Neural cell (in vitro differentiated cells): Measurements from ENCODE around the gene TMEM44. TPM values are rescaled to one million over a fixed set of nuclear protein-coding genes. Genes with fewer than 3 reads are reported as not detected.

Source experiments
- H2AFZ ChIP-seq: fragments of 200-600, 300-800 bp; sonication (generic), shearing (Covaris generic); 2 replicates; pipeline ENCODE4 v1.6.0; 2014; ENCODE audit warnings: low read depth, mild to moderate bottlenecking, antibody characterized with exemption, low read length, moderate library complexity
- H3F3A ChIP-seq: fragments of 200-600 bp; shearing (Covaris generic); 2 replicates; pipeline ENCODE4 v1.6.1; 2016; ENCODE audit warnings: mild to moderate bottlenecking, moderate library complexity, mixed read lengths, antibody characterized with exemption, low read length; ENCODE audit not compliant: insufficient read depth, poor library complexity, severe bottlenecking
- H3K27ac ChIP-seq: fragments of 200-600, 300-800 bp; sonication (generic), shearing (Covaris generic); 2 replicates; pipeline ENCODE4 v1.5.1; 2014; ENCODE audit warnings: mild to moderate bottlenecking, low read length, moderate library complexity
- H3K27me3 ChIP-seq: fragments of 300-800, 200-600 bp; sonication (generic), shearing (Covaris generic); 2 replicates; pipeline ENCODE4 v1.6.0; 2014; ENCODE audit warnings: mild to moderate bottlenecking, low read depth, low read length, moderate library complexity; ENCODE audit not compliant: insufficient read depth
- H3K36me3 ChIP-seq: fragments of 300-800, 200-600 bp; sonication (generic), shearing (Covaris generic); 2 replicates; pipeline ENCODE4 v1.5.1; 2014; ENCODE audit warnings: mild to moderate bottlenecking, antibody characterized with exemption, low read length, moderate library complexity; ENCODE audit not compliant: insufficient read depth
- H3K4me2 ChIP-seq: fragments of 300-800, 200-600 bp; sonication (generic), shearing (Covaris generic); 2 replicates; pipeline ENCODE4 v1.6.0; 2014; ENCODE audit warnings: mild to moderate bottlenecking, low read length
- H3K4me3 ChIP-seq: fragments of 300-800, 200-600 bp; sonication (generic), shearing (Covaris generic); 2 replicates; pipeline ENCODE4 v1.5.1; 2014; ENCODE audit warnings: mild to moderate bottlenecking, low read length, moderate library complexity
- H3K79me2 ChIP-seq: fragments of 200-600 bp; shearing (Covaris generic); replicated peaks from 2 replicates; pipeline ENCODE4 v1.6.0; 2014; ENCODE audit warnings: mild to moderate bottlenecking, low read length, moderate library complexity; ENCODE audit not compliant: insufficient read depth
- H3K9ac ChIP-seq: fragments of 300-800, 200-600 bp; sonication (generic), shearing (Covaris generic); 2 replicates; pipeline ENCODE4 v1.6.1; 2016; ENCODE audit warnings: mild to moderate bottlenecking, low read length, mixed read lengths
- H3K9me2 ChIP-seq: fragments of 200-600 bp; shearing (Covaris generic); 2 replicates; pipeline ENCODE4 v1.6.1; 2016; ENCODE audit warnings: mild to moderate bottlenecking, low read length, mixed read lengths; ENCODE audit not compliant: insufficient read depth
- H3K9me3 ChIP-seq: fragments of 200-600, 300-800 bp; sonication (generic), shearing (Covaris generic); 2 replicates; pipeline ENCODE4 v1.6.1; 2016; ENCODE audit warnings: mild to moderate bottlenecking, mixed run types, low read length, moderate library complexity, mixed read lengths
- H4K20me1 ChIP-seq: fragments of 200-600 bp; shearing (Covaris generic); 2 replicates; pipeline ENCODE4 v1.6.1; 2016; ENCODE audit warnings: mild to moderate bottlenecking, mixed run types; ENCODE audit not compliant: insufficient read depth
- CTCF ChIP-seq: fragments of 450-650 bp; IDR thresholded peaks from 2 replicates; pipeline ENCODE4 v1.5.1; 2014; ENCODE audit warnings: antibody characterized with exemption, mild to moderate bottlenecking, moderate library complexity; ENCODE audit not compliant: poor library complexity, severe bottlenecking
- EP300 ChIP-seq: fragments of 450-650 bp; conservative IDR thresholded peaks from 2 replicates; pipeline ENCODE4 v1.6.1; 2014; ENCODE audit warnings: antibody characterized with exemption, mild to moderate bottlenecking, moderate library complexity; ENCODE audit not compliant: poor library complexity, severe bottlenecking
- EZH2 ChIP-seq: fragments of 200-600, 300-800 bp; shearing (Covaris generic), sonication (generic); IDR thresholded peaks from 2 replicates; pipeline ENCODE4 v1.6.1; 2014; ENCODE audit warnings: antibody characterized with exemption, low read length, borderline replicate concordance, mild to moderate bottlenecking; ENCODE audit not compliant: insufficient read depth, poor library complexity, severe bottlenecking
- MXI1 ChIP-seq: fragments of 450-650 bp; conservative IDR thresholded peaks from 2 replicates; pipeline ENCODE4 v1.6.1; 2014; ENCODE audit warnings: antibody characterized with exemption, mild to moderate bottlenecking; ENCODE audit not compliant: poor library complexity, severe bottlenecking
- POLR2AphosphoS5 ChIP-seq: IDR thresholded peaks from 2 replicates; pipeline ENCODE4 v1.6.1; 2012
- RAD21 ChIP-seq: fragments of 450-650 bp; conservative IDR thresholded peaks from 2 replicates; pipeline ENCODE4 v1.6.1; 2014; ENCODE audit warnings: antibody characterized with exemption, mild to moderate bottlenecking, moderate library complexity
- REST ChIP-seq: IDR thresholded peaks from 2 replicates; pipeline ENCODE4 v1.6.1; 2012; ENCODE audit warnings: borderline replicate concordance
- SMC3 ChIP-seq: fragments of 450-650 bp; conservative IDR thresholded peaks from 2 replicates; pipeline ENCODE4 v1.6.1; 2014; ENCODE audit warnings: antibody characterized with exemption, mild to moderate bottlenecking, moderate library complexity; ENCODE audit not compliant: poor library complexity
- TAF1 ChIP-seq: IDR thresholded peaks from 2 replicates; pipeline ENCODE4 v1.6.1; 2012; ENCODE audit warnings: low read depth
- polyA plus RNA-seq: library from polyadenylated mRNA; depleted of rRNA; stranded (reverse); fragments of >200 nt; gene quantifications from 2 replicates; pipeline ENCODE4 v1.2.3, GENCODE V29; 2014

TMEM44 gene
- polyA plus RNA-seq, 1 donor from 2014 or later, result 40.6 TPM

GRCh38 chr3:194640829-194641228 lies 7.6 kb upstream of the TMEM44 start:
- Histone ChIP-seq H3K27me3 (no peaks in the 10 kb centered on the region), H2AFZ (no peak overlapping the region), H4K20me1 (no peaks in the 10 kb centered on the region), H3K4me2 (no peak overlapping the region), H3K9ac (no peak overlapping the region), H3K36me3 (no peaks in the 10 kb centered on the region), H3K9me2 (no peaks in the 10 kb centered on the region), H3K27ac (no peak overlapping the region), H3K4me3 (no peak overlapping the region), H3K79me2 (no peaks in the 10 kb centered on the region), H3K9me3 (no peaks in the 10 kb centered on the region), H3F3A (no peaks in the 10 kb centered on the region)
- TF ChIP-seq POLR2AphosphoS5, result no peak
- TF ChIP-seq RAD21, result no peak
- TF ChIP-seq CTCF, result no peak
- TF ChIP-seq SMC3, result no peak
- TF ChIP-seq TAF1, result no peak
- TF ChIP-seq EP300, result no peak
- no peak for TF ChIP-seq EZH2
- no peak for TF ChIP-seq REST
- no peak for TF ChIP-seq MXI1

DNA sequence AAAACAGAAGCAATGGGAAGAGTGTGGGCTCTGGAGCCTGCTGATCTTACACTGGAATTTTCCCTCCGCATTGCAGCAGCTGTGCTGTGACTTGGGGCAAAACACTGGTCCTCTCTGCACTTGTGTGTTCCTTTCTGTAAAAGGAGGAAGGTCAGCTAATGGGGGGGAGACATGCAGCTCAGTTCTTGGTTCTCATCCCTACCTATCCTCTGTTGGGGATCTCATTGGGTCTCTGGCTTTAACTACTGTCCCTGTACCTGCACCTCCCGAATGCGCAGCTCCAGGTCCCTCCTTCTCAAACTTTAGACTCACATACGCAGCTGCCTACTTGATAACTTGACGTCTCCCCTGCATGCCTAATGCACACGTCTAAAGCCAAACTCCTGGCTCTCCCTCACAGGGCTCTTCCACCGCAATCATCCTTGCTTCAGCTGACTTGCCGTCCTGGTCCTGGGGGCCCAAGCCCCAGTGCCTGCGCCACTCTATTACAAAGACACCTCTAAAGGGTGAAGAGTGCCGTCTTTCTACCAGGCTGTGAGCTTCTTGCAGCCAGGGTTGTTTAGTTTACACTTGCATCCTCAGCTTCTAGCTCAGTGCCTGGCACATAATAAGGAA lies 5.9 kb upstream of the TMEM44 start:
- H3K79me2 ChIP-seq, result no peaks in the 10 kb centered on the region

More for the DNA sequence above, 5.9 kb upstream of the TMEM44 start:
- Histone ChIP-seq H3F3A (no peaks in the 10 kb centered on the region), H3K4me3 (no peak overlapping the region), H3K27ac (no peak overlapping the region), H3K36me3 (no peaks in the 10 kb centered on the region), H2AFZ (no peak overlapping the region), H4K20me1 (no peaks in the 10 kb centered on the region), H3K27me3 (no peaks in the 10 kb centered on the region), H3K9ac (no peak overlapping the region), H3K9me3 (no peaks in the 10 kb centered on the region), H3K4me2 (no peak overlapping the region), H3K9me2 (no peaks in the 10 kb centered on the region)
- TF ChIP-seq EP300 (no peak), REST (no peak), MXI1 (no peak), TAF1 (no peak), CTCF (no peak), EZH2 (no peak), RAD21 (no peak), SMC3 (no peak), POLR2AphosphoS5 (no peak)
